Osteoblast (primary cell): ENCODE measurements around the gene CRY2. TPM values are rescaled to one million over a fixed set of nuclear protein-coding genes. Genes with fewer than 3 reads are reported as not detected.

ENCODE experiments used
- DNase-seq: peaks from one replicate; pipeline ENCODE4 v3.0.0; 2011; ENCODE audit warnings: low spot score, mixed read lengths; ENCODE audit not compliant: insufficient read length; ENCODE audit errors: missing footprints
- H2AFZ ChIP-seq: 2 replicates; pipeline ENCODE4 v1.6.0; 2011; ENCODE audit warnings: mild to moderate bottlenecking, low read length
- H3K27ac ChIP-seq: 2 replicates; pipeline ENCODE4 v1.5.1; 2011; ENCODE audit warnings: mild to moderate bottlenecking, low read depth, low read length, moderate library complexity
- H3K27me3 ChIP-seq: 2 replicates; pipeline ENCODE4 v1.6.0; 2012; ENCODE audit warnings: mild to moderate bottlenecking, control low read depth, inconsistent platforms, low read length, moderate library complexity; ENCODE audit not compliant: insufficient read depth
- H3K36me3 ChIP-seq: 2 replicates; pipeline ENCODE4 v1.5.1; 2011; ENCODE audit warnings: mild to moderate bottlenecking, low read length, control low read depth, moderate library complexity; ENCODE audit not compliant: insufficient read depth
- H3K4me1 ChIP-seq: 2 replicates; pipeline ENCODE4 v1.5.1; 2011; ENCODE audit warnings: mild to moderate bottlenecking, low read length, control low read depth, moderate library complexity; ENCODE audit not compliant: insufficient read depth
- H3K4me2 ChIP-seq: 2 replicates; pipeline ENCODE4 v1.6.0; 2011; ENCODE audit warnings: mild to moderate bottlenecking, low read length; ENCODE audit not compliant: insufficient read depth
- H3K4me3 ChIP-seq: fragments of 200-600 bp; sonication (generic); 3 replicates; pipeline ENCODE4 v1.5.1; 2012; ENCODE audit warnings: mild to moderate bottlenecking, low read length, inconsistent platforms; ENCODE audit not compliant: insufficient read depth
- H3K79me2 ChIP-seq: 2 replicates; pipeline ENCODE4 v1.6.0; 2012; ENCODE audit warnings: mild to moderate bottlenecking, low read length, control low read depth, inconsistent platforms; ENCODE audit not compliant: insufficient read depth
- H3K9me3 ChIP-seq: 2 replicates; pipeline ENCODE4 v1.5.1; 2011; ENCODE audit warnings: low read depth, low read length, control low read depth
- H4K20me1 ChIP-seq: 2 replicates; pipeline ENCODE4 v1.6.0; 2012; ENCODE audit warnings: mild to moderate bottlenecking, low read length, control low read depth; ENCODE audit not compliant: insufficient read depth
- CTCF ChIP-seq: IDR thresholded peaks from 2 replicates; pipeline ENCODE4 v1.5.1; 2011; ENCODE audit warnings: mild to moderate bottlenecking, low read depth, low read length, moderate library complexity; ENCODE audit errors: extremely low read depth
- total RNA-seq: library from RNA; depleted of rRNA; stranded (reverse); fragments of >200 nt; gene quantifications from 2 replicates; pipeline ENCODE4 v1.2.3, GENCODE V29; 2012

CRY2 gene
- total RNA-seq, 1 donor: 21.0 TPM

DNA sequence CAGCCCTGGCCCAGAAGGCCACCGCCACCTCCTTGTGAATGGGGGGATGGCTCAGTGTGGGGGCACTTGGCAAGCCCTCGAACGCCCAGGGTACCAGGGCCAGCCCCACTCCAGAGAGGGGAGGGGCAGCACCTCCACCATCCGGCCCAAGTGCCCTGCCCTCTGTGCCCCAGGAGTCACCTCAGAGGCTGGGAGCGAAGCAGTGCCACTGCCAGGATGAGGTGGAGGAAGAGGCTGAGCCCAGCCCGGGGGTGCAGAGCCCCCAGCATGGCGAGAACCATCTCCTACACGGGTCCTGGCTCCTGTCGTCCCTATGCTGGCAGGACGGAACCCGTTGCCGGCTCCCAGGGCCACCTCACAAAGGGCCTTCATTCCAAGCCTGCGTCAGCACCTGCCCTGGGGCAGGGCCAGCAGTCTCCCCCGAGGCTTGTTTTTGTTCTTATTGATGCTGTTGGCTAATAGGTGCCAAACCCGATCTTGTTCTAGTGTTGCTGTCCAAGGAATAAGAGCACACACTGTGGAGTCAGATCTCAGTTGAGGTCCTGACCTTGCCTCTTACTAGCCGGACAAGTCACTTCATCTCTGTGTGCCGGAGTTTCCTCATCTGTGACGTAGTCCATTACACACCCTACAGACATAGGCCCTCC lies 59.8 kb downstream of the CRY2 start, which contains the start of gene FREY1:
TSS of gene FREY1 (minus strand) at position 307 of the 647 bp plus-strand sequence. CDS start at position 281, 26 bp downstream.
- Histone ChIP-seq H3K4me1 (no peaks in the 10 kb centered on the region), H3K79me2 (no peaks in the 10 kb centered on the region), H3K36me3 (peaks cover 11% of the 10 kb centered on the region), H3K27ac (no peak within 1 kb of the TSS), H4K20me1 (peaks cover 6% of the 10 kb centered on the region), H2AFZ (no peak within 1 kb of the TSS), H3K4me3 (no peak within 1 kb of the TSS), H3K9me3 (no peaks in the 10 kb centered on the region), H3K27me3 (no peaks in the 10 kb centered on the region), H3K4me2 (no peak within 1 kb of the TSS)
- no peak for TF ChIP-seq CTCF
- peak; percentile 83 for DNase-seq

DNA sequence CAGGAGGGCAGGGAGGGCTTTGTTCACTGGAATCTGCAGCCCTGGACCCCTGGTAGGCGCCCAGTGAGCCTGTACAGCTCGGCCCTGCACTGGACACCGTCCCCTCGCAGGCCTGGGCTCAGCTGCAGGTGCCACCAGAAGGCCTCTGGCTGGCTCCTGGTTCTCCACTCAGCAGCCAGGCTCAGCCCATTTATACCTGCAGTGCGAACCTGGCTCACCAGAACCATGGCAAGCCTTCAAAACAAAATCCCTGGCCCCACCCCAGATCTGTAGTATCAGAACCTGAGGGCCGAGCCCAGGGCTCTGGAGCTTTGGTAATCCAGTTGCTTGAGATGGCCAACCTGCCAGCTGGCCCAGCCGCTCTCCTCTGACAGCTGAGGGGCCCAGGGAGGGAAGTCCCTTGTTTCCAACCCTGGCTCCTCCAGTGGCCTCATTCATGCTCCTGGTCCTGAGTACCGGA lies 60.7 kb downstream of the CRY2 start:
- H3K4me2 ChIP-seq: no peak overlapping the region
- H3K27me3 ChIP-seq: no peaks in the 10 kb centered on the region
- no peaks in the 10 kb centered on the region for H3K79me2 ChIP-seq
- TF ChIP-seq CTCF: no peak
- H3K9me3 ChIP-seq: no peaks in the 10 kb centered on the region
- peaks cover 13% of the 10 kb centered on the region for H3K36me3 ChIP-seq
- H3K4me3 ChIP-seq: no peak overlapping the region
- H3K27ac ChIP-seq: no peak overlapping the region
- no peak for DNase-seq
- H4K20me1 ChIP-seq: peaks cover 6% of the 10 kb centered on the region
- H3K4me1 ChIP-seq: no peaks in the 10 kb centered on the region
- no peak overlapping the region for H2AFZ ChIP-seq

DNA sequence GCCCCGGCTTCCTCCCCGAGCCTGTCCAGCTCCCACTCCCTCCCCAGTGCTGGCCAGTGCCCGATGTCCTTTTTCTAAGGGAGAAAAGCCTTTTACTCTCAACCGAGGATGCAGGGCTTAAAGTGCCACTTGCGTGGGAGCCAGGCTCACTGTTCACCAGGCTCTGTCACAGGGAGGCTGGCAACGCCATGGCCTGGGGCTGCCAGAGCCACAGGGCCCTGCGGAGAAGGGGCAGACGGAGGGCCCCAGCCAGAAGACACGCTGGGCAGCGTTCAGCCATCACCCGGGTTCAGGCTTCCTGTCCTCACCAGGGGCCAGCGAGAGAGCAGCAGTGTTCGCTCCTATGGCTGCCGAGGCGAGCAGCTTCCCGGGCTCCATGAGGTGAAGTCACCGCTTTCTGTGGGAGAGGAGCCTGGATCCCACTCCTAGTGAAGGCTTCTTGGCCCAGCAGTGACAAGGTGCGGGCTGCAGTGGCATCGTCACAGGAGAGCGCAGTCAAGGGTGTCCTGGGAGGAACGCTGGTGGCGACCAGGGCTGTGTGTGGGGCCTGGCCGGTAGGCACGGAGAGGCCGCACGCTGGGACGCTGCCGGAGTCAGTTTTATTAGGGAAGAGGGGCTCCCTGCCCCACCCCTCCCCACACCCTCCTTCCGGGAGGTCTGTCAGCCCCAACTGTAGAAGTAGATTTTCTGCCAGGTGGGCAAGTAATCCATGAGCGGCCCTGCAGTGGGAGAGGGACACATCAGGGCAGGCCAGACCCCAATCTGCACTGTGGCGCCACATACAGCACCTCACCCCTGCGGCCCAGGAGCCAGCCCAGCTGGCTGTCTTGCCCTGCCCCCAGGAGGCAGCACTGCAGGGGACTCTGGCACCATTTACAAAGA lies 62.6 kb downstream of the CRY2 start:
- no peak overlapping the region for H3K4me2 ChIP-seq
- DNase-seq: no peak
- H3K36me3 ChIP-seq: peaks cover 24% of the 10 kb centered on the region
- no peak for TF ChIP-seq CTCF
- H3K4me3 ChIP-seq: no peak overlapping the region
- no peak overlapping the region for H2AFZ ChIP-seq
- no peaks in the 10 kb centered on the region for H3K9me3 ChIP-seq
- H3K27ac ChIP-seq: no peak overlapping the region
- H3K79me2 ChIP-seq: no peaks in the 10 kb centered on the region
- peaks cover 11% of the 10 kb centered on the region for H4K20me1 ChIP-seq
- no peaks in the 10 kb centered on the region for H3K4me1 ChIP-seq
- H3K27me3 ChIP-seq: no peaks in the 10 kb centered on the region

GRCh38 chr11:45910623-45911022 lies 63.3 kb downstream of the CRY2 start:
- Histone ChIP-seq H3K27ac (no peak overlapping the region), H2AFZ (no peak overlapping the region), H3K27me3 (no peaks in the 10 kb centered on the region), H3K79me2 (peaks cover 3% of the 10 kb centered on the region), H3K4me3 (no peak overlapping the region), H3K36me3 (peaks cover 29% of the 10 kb centered on the region), H4K20me1 (peaks cover 14% of the 10 kb centered on the region), H3K4me1 (no peaks in the 10 kb centered on the region), H3K9me3 (no peaks in the 10 kb centered on the region), H3K4me2 (no peak overlapping the region)
- DNase-seq: no peak
- no peak for TF ChIP-seq CTCF
